Left ventricle myocardium superior (tissue), 1 donor: ENCODE results near the gene RABGAP1. TPM values are rescaled to one million over a fixed set of nuclear protein-coding genes. Genes with fewer than 3 reads are reported as not detected.
A peak's percentile ranks its signal among the peaks of the same experiment; 100 is the strongest.

ENCODE experiments used
- ATAC-seq: fragments of 200-7000 bp; cut with Tn5 transposase; one replicate; pipeline ENCODE4 v1.9.1; 2020; ENCODE audit warnings: mild to moderate bottlenecking, moderate library complexity
- DNase-seq: peaks from one replicate; pipeline ENCODE4 v3.0.0-alpha.2; 2020
- intact Hi-C: fragments of 100-400 bp; cut with micrococcal nuclease; formaldehyde crosslinking; loops from one replicate; pipeline ENCODE4 v1.11.0; 2022
- total RNA-seq: library from RNA; stranded (reverse); fragmentation: NEBNext Ultra II Directional; extraction: Animal tissue kit (Norgen Biotek cat#: 25700); gene quantifications from one replicate; pipeline ENCODE4 v1.2.1, GENCODE V29; 2021
- donor health status: DM: no; HTN: yes; CAD: no; lungs with severe emphysema.

Gene RABGAP1
- total RNA-seq, 1 donor from 2014 or later: 47.4 TPM

GRCh38 chr9:123040801-123041200 lies 100.0 kb downstream of the RABGAP1 start:
- DNase-seq (no peak), ATAC-seq (no peak)
- intact Hi-C loops: no loop called here

DNA sequence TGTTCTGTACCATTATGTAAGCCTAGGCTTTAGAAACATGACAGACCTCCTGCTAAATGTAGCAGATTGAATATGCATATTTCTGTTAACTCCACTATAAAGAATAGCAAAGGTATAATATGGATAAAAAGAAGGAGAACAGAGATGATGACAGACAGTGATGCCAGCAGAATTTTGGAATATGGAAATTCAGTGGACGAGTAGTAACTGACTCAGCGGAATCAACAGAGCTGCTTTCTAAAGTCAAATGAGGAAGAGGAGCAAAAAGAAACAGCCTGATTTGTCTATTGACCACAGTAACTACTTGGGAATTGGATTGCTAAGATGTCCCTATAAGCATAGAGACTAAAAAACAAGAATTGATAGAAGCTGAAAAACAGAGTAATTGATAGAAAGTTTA lies 100.7 kb downstream of the RABGAP1 start:
- DNase-seq: no peak

GRCh38 chr9:123043081-123043939 lies 102.5 kb downstream of the RABGAP1 start:
- ATAC-seq (no peak), DNase-seq (no peak)
- intact Hi-C loops: no loop called here

More for the DNA sequence above, 100.7 kb downstream of the RABGAP1 start:
- intact Hi-C loops: no loop called here
- no peak for ATAC-seq

- no peak for DNase-seq
- ATAC-seq: no peak
Measured at GRCh38 chr9:123044586-123044985, 103.8 kb downstream of the RABGAP1 start.

DNA sequence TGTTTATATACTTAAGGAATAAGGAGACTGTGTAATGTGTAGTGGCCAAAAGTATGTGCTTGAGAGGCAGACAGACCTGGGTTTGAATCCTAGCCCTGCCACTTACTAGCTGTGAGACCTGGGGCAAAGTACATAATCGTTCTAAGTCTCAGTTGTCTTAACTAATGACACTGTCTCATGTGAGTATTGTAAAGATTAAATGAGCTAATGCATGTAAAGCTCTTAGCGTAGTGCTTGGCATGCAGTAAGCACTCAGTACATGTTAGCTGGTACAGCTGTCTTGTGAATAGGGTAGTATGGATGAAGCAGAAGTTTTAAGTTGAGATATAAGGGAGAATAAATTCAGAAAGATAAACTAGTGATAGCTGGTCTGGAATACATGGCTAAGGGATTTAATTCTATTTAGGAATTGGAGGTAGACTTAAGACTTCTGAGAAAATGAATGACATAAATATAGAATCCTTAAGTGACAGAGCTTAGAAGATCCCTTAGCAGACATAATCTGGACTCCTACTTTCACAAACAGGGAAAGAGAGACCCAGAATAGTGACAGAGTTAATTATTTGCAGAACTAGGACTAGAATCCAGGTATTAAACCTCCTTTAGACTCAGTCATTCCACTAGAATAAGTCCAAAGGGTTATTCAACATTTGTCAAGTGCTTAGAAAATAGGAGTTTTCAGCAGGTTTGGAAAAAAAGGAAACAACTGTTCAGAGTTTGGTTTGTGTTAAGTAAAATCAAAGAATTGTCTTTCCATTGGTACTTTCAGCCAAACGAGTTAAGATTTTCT lies 105.8 kb downstream of the RABGAP1 start:
- DNase-seq (no peak), ATAC-seq (no peak)
- intact Hi-C loops: no loop called here

More at GRCh38 chr9:123044586-123044985, 103.8 kb downstream of the RABGAP1 start:
- intact Hi-C loops: no loop called here

GRCh38 chr9:123048748-123049147 lies 107.9 kb downstream of the RABGAP1 start:
- no peak for DNase-seq
- intact Hi-C loops: no loop called here
- peak; percentile 20 for ATAC-seq

- DNase-seq: no peak
- intact Hi-C loops: no loop called here
- ATAC-seq: peak; percentile 69
Measured at GRCh38 chr9:123049589-123050222, 108.9 kb downstream of the RABGAP1 start.

DNA sequence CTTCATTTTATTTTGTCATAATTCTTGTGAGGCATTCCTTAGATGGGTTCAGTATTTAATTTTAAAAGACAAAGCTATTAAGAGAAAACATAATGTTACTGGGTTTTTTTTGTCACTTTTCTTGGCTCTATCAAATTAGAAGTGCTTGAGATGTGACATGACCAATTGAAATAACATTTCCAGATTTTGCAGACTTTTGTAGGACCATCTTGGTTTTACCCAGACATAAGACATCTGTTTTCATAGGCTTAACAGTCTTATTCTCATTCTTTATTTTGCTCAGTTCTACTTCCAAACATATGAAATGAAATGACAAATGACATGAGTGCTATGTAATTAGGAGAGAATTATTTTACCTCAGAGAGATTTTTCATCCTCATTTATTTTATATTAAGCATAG lies 112.2 kb downstream of the RABGAP1 start:
- ATAC-seq (no peak), DNase-seq (no peak)
- intact Hi-C loops: no loop called here

DNA sequence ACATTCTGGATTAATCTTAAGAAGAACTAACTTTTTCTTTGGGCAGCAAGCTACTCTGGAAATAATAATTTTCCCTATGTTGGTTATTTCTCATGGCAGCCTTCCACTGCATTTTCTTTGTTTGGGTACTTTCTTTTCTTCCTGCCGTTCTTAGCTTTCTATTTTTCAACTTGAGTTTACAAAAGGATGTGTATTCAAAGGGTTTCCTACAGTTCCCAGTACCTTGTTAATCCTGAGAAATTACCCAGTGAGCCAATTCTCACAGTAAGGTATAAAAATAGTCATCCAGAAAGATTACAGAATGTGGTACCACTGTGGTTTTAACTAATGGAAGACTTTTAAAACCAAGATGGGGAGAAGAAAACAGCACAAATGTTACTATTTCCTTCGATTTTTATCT lies 112.9 kb downstream of the RABGAP1 start:
- ATAC-seq (no peak), DNase-seq (no peak)
- intact Hi-C loops: no loop called here

DNA sequence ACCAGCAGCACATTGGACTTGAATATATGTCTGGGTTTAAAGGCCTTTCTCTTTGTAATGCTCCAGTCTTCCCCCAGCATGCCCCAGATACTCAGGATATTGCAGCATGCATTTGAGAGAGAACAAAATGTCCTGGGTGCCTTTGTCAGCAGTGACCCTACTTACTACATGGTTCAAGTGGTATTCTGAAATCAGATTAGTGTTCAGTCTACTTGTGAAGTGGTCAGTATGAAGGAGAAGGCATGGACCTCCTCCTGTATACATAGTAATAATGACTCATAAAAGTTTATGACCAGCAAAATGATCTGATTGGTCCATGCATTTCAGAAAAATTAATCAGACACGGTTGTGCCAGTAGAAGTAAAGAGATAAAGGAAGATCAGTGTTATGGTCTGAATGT lies 118.0 kb downstream of the RABGAP1 start:
- DNase-seq (no peak), ATAC-seq (peak; percentile 41)
- intact Hi-C loops: no loop called here

- DNase-seq (no peak), ATAC-seq (no peak)
- intact Hi-C loops: no loop called here
Measured at GRCh38 chr9:123059472-123060220, 118.8 kb downstream of the RABGAP1 start.

GRCh38 chr9:123061216-123061615 lies 120.4 kb downstream of the RABGAP1 start:
- intact Hi-C loops: no loop called here
- DNase-seq: no peak
- ATAC-seq: no peak

- no peak for ATAC-seq
- intact Hi-C loops: no loop called here
- DNase-seq: no peak
Measured at GRCh38 chr9:123062351-123063176, 121.7 kb downstream of the RABGAP1 start.

- intact Hi-C loops: no loop called here
- ATAC-seq (no peak), DNase-seq (no peak)
Measured at GRCh38 chr9:123063177-123063598, 122.4 kb downstream of the RABGAP1 start.

- ATAC-seq: no peak
- intact Hi-C loops: no loop called here
Measured at GRCh38 chr9:123063896-123064295, 123.1 kb downstream of the RABGAP1 start.

DNA sequence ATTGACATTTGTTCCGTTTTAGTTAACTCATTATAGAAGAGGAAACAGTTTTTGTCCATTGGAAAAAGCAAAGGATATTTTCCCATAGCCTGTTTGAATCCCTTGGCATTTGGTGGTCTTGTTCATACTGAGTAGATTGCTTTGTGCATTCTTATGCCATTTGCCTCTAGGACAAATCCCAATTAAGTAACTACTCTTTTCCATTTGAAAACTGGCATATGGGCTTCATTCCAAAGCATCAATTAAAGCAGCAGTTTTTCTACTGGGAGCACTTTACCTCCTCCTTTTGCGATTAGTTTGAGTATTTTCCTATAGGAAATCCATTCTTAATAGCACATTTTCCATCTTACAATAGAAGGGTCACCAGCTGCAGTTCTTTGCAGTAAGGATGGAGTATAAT lies 123.9 kb downstream of the RABGAP1 start:
- intact Hi-C loops: no loop called here
- no peak for ATAC-seq
- no peak for DNase-seq

More at GRCh38 chr9:123063896-123064295, 123.1 kb downstream of the RABGAP1 start:
- no peak for DNase-seq

GRCh38 chr9:123065196-123065595 lies 124.4 kb downstream of the RABGAP1 start:
- DNase-seq (no peak), ATAC-seq (no peak)
- intact Hi-C loops: no loop called here

DNA sequence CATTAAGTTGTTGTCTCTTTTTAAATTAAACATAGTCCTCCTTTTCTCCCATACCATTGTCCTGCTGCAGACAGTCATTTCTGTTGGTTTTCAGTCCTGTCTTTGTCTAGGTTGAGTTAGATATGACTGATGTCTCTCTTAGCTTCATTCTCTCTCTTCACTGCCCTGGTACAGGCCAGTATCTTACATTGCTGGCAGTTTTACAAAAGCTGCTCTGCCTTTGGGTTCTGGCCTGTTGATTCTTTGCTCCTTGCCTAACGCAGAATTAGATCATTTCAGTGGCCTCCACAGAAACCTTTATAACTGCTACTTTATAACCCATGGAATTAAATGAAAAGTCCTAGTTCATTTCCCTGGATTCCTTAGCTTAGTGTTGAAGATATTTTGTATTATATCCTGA lies 126.3 kb downstream of the RABGAP1 start:
- ATAC-seq: no peak
- DNase-seq: no peak
- intact Hi-C loops: no loop called here
